Activated CD4-positive, alpha-beta T cell treated with anti-CD3 and anti-CD28 coated beads, Interleukin-2, amount 10 ng/mL, durations not matched to agents 7 days and 5 days (primary cell): ENCODE results near the gene CCDC170. TPM values are rescaled to one million over a fixed set of nuclear protein-coding genes. Genes with fewer than 3 reads are reported as not detected.

Experiments
- CTCF ChIA-PET: fragments of 350-600 bp; sonication (Branson Sonifier 250); formaldehyde crosslinking; loops from one replicate; lab custom pipeline; 2021; ENCODE audit warnings: antibody characterized with exemption; lab: Charles Lee
- POLR2A ChIA-PET: fragments of 350-600 bp; sonication (Branson Sonifier 250); formaldehyde crosslinking; loops from one replicate; lab custom pipeline; 2021; ENCODE audit warnings: antibody characterized with exemption; lab: Charles Lee
- DNase-seq: peaks from one replicate; pipeline ENCODE4 v3.0.0-alpha.2; 2020
- H3K27ac Mint-ChIP-seq: one replicate; pipeline ENCODE4 v1.8.0; 2021; ENCODE audit warnings: mild to moderate bottlenecking, moderate library complexity, mixed read lengths
- H3K27me3 Mint-ChIP-seq: one replicate; pipeline ENCODE4 v1.8.0; 2021; ENCODE audit warnings: mixed read lengths
- H3K36me3 Mint-ChIP-seq: one replicate; pipeline ENCODE4 v1.8.0; 2021; ENCODE audit warnings: low read depth, mixed read lengths
- H3K4me1 Mint-ChIP-seq: one replicate; pipeline ENCODE4 v1.8.0; 2021; ENCODE audit warnings: mixed read lengths
- H3K4me3 Mint-ChIP-seq: one replicate; pipeline ENCODE4 v1.8.0; 2021; ENCODE audit warnings: mild to moderate bottlenecking, moderate library complexity, mixed read lengths
- H3K9me3 Mint-ChIP-seq: one replicate; pipeline ENCODE4 v1.8.0; 2021; ENCODE audit warnings: mixed read lengths
- total RNA-seq, 2 experiments: library from RNA; stranded (reverse); gene quantifications; one replicate each; pipeline ENCODE4 v1.2.3, GENCODE V29; 2021

Gene CCDC170
- total RNA-seq, 2 experiments from 2014 or later: not detected

DNA sequence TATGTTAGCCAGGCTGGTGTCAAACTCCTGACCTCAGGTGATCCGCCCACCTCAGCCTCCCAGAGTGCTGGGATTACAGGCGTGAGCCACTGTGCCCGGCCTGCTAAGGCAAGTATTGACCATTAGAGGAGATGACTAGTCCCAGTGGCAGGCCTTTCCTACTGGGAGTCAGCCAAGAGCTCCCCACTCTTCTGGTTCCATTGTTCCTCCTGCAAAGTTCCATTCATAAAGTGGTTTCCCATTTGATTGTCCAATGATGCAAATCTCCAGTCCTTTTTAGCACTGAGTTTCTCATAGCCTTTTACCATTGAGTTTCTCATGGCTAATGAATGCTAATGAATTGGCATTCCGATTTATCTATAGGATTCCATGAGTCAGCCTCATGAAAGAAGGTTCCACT is 165.4 kb downstream of the CCDC170 start:
- ChIA-PET POLR2A (no interaction called here), CTCF (no interaction called here)
- Mint-ChIP-seq H3K27ac (no peak overlapping the region), H3K4me3 (no peak overlapping the region), H3K36me3 (no peaks in the 10 kb centered on the region), H3K9me3 (peaks cover 3% of the 10 kb centered on the region), H3K27me3 (peaks cover 13% of the 10 kb centered on the region), H3K4me1 (no peaks in the 10 kb centered on the region)
- DNase-seq: no peak

GRCh38 chr6:151661509-151661908 is 167.7 kb downstream of the CCDC170 start:
- Mint-ChIP-seq H3K36me3 (no peaks in the 10 kb centered on the region), H3K4me1 (no peaks in the 10 kb centered on the region), H3K27ac (no peak overlapping the region), H3K27me3 (peaks cover 17% of the 10 kb centered on the region), H3K4me3 (no peak overlapping the region), H3K9me3 (no peaks in the 10 kb centered on the region)
- CTCF ChIA-PET: no interaction called here
- POLR2A ChIA-PET: no interaction called here
- DNase-seq: no peak

DNA sequence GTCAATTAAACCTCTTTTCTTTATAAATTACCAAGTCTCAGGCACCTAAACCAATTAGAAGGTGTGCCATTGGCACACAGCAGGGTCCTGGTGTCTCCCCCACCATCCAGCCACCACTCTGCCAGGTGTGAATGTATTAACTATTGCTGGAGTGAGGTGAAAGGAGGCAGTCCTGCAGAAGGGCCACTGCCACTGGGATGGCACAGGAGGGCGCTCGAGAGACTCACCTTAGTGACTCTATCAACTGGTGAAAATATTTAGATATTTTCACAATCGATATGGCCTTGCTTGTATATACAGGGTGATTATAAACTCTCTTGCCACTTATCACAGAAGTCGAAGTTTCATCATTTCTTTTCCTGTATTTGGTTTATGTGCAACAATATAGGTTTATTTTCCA is 168.1 kb downstream of the CCDC170 start:
- Mint-ChIP-seq H3K4me3 (no peak overlapping the region), H3K36me3 (no peaks in the 10 kb centered on the region), H3K4me1 (no peaks in the 10 kb centered on the region), H3K27me3 (peaks cover 21% of the 10 kb centered on the region), H3K27ac (no peak overlapping the region), H3K9me3 (no peaks in the 10 kb centered on the region)
- ChIA-PET CTCF (no interaction called here), POLR2A (no interaction called here)
- DNase-seq: no peak

DNA sequence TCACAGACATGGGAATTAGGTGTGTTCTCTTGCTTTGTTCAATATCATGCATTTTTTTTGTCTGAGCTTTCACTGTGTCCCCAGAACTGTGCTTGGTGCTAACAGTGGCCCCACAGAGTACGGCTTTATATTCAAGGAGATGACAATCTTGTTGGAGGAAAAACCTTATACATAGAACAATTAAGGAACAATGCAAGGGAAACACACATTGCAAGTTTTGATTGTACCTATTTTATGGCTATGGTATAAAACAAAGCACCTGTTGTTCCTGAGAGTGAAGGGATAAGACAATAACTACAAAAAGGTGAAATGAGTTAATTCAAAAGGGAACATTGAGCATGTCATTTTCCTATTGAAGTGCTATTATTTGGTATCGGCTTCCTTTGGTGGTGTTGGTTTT is 169.7 kb downstream of the CCDC170 start:
- Mint-ChIP-seq H3K27ac (no peak overlapping the region), H3K9me3 (no peaks in the 10 kb centered on the region), H3K4me3 (no peak overlapping the region), H3K27me3 (peaks cover 26% of the 10 kb centered on the region), H3K36me3 (no peaks in the 10 kb centered on the region), H3K4me1 (no peaks in the 10 kb centered on the region)
- DNase-seq: no peak
- POLR2A ChIA-PET: no interaction called here
- CTCF ChIA-PET: no interaction called here

DNA sequence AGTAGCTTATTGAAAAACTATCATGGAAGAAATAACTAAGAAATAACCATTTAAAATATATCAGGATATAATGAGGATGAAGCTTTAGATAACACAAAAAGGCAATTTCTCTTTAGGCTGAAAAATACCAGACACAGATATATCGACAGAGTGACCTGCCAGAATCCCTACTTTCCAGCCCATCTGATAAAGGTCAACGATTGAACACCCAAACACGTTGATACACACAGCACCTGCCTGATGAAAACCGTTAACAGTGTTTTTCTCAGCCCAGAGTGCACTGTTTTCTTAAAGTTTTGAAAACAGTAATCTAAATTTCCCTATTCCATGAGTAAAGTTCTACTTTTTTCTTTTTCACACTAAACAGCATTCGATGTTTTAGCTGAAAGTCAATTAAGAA is 170.6 kb downstream of the CCDC170 start:
- POLR2A ChIA-PET: no interaction called here
- CTCF ChIA-PET: no interaction called here
- H3K4me3 Mint-ChIP-seq: no peak overlapping the region
- H3K4me1 Mint-ChIP-seq: no peaks in the 10 kb centered on the region
- no peaks in the 10 kb centered on the region for H3K36me3 Mint-ChIP-seq
- no peak overlapping the region for H3K27ac Mint-ChIP-seq
- no peaks in the 10 kb centered on the region for H3K9me3 Mint-ChIP-seq
- H3K27me3 Mint-ChIP-seq: peaks cover 26% of the 10 kb centered on the region
- DNase-seq: no peak

DNA sequence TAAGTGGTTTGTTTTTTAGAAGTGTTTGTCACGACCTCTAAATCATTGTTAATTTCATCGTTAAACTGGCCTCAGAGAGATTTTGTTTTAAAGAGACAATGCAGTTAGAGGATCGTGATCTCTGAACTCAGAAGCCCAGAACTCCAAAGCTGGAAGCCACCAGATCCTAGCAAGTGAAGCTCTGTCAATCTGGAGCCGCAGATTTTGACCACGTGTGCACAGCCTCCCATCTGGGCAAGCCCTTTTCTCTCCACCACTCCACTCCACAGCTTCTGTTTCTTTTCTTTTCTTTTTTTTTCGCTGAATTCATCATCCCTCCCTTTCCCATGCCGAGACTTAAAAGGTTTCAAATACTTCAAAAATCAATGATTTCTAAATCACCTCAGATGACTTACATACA is 171.5 kb downstream of the CCDC170 start:
- POLR2A ChIA-PET: no interaction called here
- H3K27ac Mint-ChIP-seq: no peak overlapping the region
- H3K4me1 Mint-ChIP-seq: no peaks in the 10 kb centered on the region
- no peak overlapping the region for H3K4me3 Mint-ChIP-seq
- no peaks in the 10 kb centered on the region for H3K36me3 Mint-ChIP-seq
- no peaks in the 10 kb centered on the region for H3K9me3 Mint-ChIP-seq
- CTCF ChIA-PET: no interaction called here
- H3K27me3 Mint-ChIP-seq: peaks cover 29% of the 10 kb centered on the region
- no peak for DNase-seq

DNA sequence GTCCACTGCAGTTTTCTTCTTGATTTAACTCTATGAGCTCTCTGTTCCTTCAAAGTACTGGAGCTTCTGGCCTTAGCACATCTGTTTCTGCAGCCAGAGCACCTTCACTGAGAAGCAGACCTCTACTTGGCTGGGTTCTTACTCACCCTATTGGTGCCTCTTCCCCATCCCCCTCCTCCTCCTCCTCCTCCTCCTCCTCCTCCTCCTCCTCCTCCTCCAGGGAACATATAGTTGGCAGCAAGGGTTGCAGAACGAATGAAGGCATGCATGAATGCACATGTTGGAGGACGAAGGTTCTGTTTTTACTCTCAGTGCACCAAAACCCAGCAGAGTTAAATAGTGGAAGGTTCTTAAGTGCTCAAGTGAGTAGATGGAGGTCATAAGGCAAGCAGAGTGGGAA is 172.7 kb downstream of the CCDC170 start:
- DNase-seq: no peak
- Mint-ChIP-seq H3K4me3 (no peak overlapping the region), H3K36me3 (no peaks in the 10 kb centered on the region), H3K27ac (no peak overlapping the region), H3K27me3 (peaks cover 29% of the 10 kb centered on the region), H3K9me3 (no peaks in the 10 kb centered on the region), H3K4me1 (no peaks in the 10 kb centered on the region)
- ChIA-PET CTCF (interaction anchor here (1.2 kb wide), 1 partner anchor 9 kb away, joined by 4 read pairs; no protein-coding TSS in a partner anchor), POLR2A (no interaction called here)

- DNase-seq: no peak
- H3K36me3 Mint-ChIP-seq: no peaks in the 10 kb centered on the region
- H3K4me1 Mint-ChIP-seq: no peaks in the 10 kb centered on the region
- H3K27me3 Mint-ChIP-seq: peaks cover 16% of the 10 kb centered on the region
- ChIA-PET POLR2A (no interaction called here), CTCF (interaction anchor here (0.6 kb wide), 1 partner anchor 24 kb away, joined by 3 read pairs; no protein-coding TSS in a partner anchor)
- H3K4me3 Mint-ChIP-seq: no peak overlapping the region
- H3K27ac Mint-ChIP-seq: no peak overlapping the region
- H3K9me3 Mint-ChIP-seq: no peaks in the 10 kb centered on the region
Measured at GRCh38 chr6:151669208-151669560, 175.4 kb downstream of the CCDC170 start.

GRCh38 chr6:151670116-151670515 is 176.3 kb downstream of the CCDC170 start:
- no peak overlapping the region for H3K4me3 Mint-ChIP-seq
- DNase-seq: no peak
- H3K27me3 Mint-ChIP-seq: peaks cover 16% of the 10 kb centered on the region
- no peaks in the 10 kb centered on the region for H3K4me1 Mint-ChIP-seq
- no peaks in the 10 kb centered on the region for H3K9me3 Mint-ChIP-seq
- no peak overlapping the region for H3K27ac Mint-ChIP-seq
- CTCF ChIA-PET: no interaction called here
- H3K36me3 Mint-ChIP-seq: no peaks in the 10 kb centered on the region
- POLR2A ChIA-PET: no interaction called here

Other genes with a start within 250 kb of the CCDC170 start
- 10 to 100 TPM; 23.5 to 28.3 TPM for gene ZBTB2, start 102.5 kb upstream of the CCDC170 start, total RNA-seq
- gene RMND1, start 41.9 kb upstream of the CCDC170 start, total RNA-seq: 10 to 100 TPM; 14.4 to 18.5 TPM